Ishikawa (cell line): ENCODE results near the gene PARVB.

Experiments
- CEBPB ChIP-seq: IDR thresholded peaks from 2 replicates; pipeline ENCODE4 v1.6.1; 2012
- NFIC ChIP-seq: IDR thresholded peaks from 2 replicates; pipeline ENCODE4 v1.6.1; 2012
- YY1 ChIP-seq: IDR thresholded peaks from 2 replicates; pipeline ENCODE4 v1.6.1; 2012; ENCODE audit warnings: low read depth
- TF ChIP-seq, protein P1 (sequence below): IDR thresholded peaks from 2 replicates; pipeline ENCODE4 v1.6.1; 2012
- TF ChIP-seq, protein P2 (sequence below): IDR thresholded peaks from 2 replicates; pipeline ENCODE4 v1.6.1; 2012

DNA sequence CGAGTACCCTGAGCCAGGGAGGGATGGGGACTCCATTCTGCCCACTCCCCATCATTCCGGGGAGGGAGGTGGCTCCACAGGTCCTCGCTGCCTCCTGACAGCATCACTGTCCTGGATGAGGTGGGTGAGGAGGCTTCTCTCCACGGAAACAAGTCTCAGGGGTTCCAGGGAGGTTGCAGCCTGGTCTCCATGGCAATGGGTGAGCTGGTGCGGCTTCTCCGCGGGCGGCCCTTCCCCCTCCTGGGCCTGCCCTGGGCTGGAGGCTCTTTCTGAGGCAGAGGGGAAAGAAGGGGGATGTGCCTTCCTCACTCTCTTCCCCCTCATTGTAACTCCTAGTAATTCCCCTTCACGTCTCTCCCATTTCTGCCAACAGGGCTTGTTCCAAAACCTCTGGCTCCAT lies 119.5 kb downstream of the PARVB start:
- TF ChIP-seq, protein P1, sequence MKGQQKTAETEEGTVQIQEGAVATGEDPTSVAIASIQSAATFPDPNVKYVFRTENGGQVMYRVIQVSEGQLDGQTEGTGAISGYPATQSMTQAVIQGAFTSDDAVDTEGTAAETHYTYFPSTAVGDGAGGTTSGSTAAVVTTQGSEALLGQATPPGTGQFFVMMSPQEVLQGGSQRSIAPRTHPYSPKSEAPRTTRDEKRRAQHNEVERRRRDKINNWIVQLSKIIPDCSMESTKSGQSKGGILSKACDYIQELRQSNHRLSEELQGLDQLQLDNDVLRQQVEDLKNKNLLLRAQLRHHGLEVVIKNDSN: no peak
- TF ChIP-seq CEBPB (no peak), NFIC (no peak), YY1 (no peak)
- TF ChIP-seq, protein P2, sequence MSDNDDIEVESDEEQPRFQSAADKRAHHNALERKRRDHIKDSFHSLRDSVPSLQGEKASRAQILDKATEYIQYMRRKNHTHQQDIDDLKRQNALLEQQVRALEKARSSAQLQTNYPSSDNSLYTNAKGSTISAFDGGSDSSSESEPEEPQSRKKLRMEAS: no peak
